CD1c-positive myeloid dendritic cell (primary cell): Measurements from ENCODE around the gene HCAR2.
"Not testable (repeated sequence)": the region's sequence is repeated elsewhere in the genome, so short reads cannot be mapped to it uniquely, and the experiment has no call there.

ENCODE experiments used
- DNase-seq: peaks from one replicate; pipeline ENCODE4 v3.0.0-alpha.2; 2016; ENCODE audit errors: extremely low spot score

The HCAR2 gene

DNA sequence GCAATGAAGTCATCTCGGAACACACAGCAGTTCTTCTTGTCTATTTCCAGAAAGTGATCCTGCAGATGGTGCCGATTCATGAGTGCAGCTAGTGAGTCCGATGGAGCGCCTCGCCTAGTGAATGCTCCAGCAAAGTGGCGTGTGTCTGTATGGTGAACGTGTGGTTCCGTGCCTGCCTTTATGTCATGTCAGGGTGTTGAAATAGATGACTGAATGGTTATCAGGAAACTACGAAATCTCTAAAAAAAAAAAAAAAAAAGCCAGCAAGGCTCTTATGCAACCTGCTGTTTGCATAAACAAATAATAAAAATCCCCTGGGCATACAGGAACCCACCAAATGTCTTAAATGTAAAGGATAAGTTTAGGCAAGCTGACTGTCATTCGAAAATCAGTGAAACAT, 13.5 kb upstream of the HCAR2 start, which contains the start of gene HCAR3:
TSS of gene HCAR3 (minus strand) at position 154 of the 400 bp plus-strand sequence. CDS start at position 80, 74 bp downstream.
- DNase-seq: peak; percentile 91

GRCh38 chr12:122715211-122715610, 12.1 kb upstream of the HCAR2 start:
- DNase-seq: peak; percentile 89

DNA sequence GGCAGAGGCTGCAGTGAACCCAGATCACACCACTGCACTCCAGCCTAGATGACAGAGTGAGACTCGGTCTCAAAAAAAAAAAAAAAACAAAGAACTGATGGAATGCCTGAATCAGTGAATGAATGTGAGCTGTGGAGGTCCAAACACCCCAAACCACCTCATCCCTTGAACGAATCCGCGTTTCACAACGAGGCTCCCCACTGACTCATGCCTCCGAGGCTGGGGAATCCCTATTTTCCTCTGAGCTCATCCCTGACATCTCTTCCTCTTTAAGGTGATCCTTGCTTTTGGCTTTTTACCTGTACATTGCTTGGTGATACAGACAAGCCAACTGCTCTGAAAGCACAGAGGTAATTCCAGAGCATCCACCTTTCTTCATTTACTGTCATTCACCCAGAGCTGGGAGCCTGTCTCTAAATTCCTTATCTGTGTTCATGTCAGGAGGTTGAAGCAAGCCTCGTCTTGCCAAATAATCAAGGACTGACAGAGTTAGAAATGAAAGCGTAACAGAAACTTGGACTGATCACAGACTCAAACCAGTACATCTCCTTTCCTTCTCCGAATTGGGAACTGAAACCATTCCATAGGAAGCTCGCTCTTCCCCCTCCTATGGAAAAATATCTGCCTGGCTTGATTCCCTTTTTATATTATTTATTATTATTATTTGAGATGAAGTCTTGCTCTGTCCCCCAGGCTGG, 10.5 kb upstream of the HCAR2 start:
- DNase-seq: not testable (repeated sequence)

GRCh38 chr12:122711266-122711665, 8.1 kb upstream of the HCAR2 start:
- DNase-seq: peak; percentile 79

GRCh38 chr12:122710341-122710740, 7.2 kb upstream of the HCAR2 start:
- not testable (repeated sequence) for DNase-seq

DNA sequence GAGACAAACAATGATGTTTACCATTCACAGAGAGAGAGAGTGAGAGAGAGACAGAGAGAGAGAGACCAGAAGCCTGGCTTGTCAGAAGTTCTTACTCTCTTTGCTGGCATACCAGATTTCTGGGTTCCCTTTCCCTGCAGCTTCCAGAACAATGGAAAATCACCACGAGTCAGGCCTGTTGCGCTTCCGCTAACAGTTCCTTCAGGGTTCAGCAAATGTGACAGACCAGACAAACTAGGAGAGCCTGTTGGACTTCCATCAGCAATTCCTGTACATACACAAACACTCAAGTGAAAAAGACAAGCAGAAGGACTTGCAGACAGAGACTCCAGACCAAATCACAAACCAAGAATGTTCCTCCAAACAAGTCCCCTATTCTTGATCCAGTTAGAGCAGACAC, 6.1 kb upstream of the HCAR2 start:
- not testable (repeated sequence) for DNase-seq

- DNase-seq: not testable (repeated sequence)
Observed at GRCh38 chr12:122703841-122704240, 684 bp upstream of the HCAR2 start.

DNA sequence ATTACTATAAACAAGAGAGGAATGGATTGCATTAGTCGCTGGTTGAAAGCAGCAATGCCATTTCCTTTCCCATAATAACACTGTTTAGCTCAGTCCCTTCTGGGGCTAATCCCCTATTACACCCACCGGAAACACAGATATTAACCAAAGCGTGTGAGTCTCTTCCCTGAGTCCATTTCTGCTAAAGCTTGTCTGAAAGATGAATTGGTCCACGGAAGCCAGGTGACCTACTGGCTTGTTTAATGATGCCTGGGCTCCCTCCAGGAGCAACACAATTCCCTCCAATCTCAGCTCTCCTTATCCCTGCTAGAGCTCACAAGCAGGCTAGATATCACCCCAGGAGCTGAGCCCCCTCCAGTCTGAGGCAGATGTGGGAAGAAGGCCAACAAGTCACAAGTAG, 1.7 kb downstream of the HCAR2 start:
- DNase-seq: not testable (repeated sequence)

DNA sequence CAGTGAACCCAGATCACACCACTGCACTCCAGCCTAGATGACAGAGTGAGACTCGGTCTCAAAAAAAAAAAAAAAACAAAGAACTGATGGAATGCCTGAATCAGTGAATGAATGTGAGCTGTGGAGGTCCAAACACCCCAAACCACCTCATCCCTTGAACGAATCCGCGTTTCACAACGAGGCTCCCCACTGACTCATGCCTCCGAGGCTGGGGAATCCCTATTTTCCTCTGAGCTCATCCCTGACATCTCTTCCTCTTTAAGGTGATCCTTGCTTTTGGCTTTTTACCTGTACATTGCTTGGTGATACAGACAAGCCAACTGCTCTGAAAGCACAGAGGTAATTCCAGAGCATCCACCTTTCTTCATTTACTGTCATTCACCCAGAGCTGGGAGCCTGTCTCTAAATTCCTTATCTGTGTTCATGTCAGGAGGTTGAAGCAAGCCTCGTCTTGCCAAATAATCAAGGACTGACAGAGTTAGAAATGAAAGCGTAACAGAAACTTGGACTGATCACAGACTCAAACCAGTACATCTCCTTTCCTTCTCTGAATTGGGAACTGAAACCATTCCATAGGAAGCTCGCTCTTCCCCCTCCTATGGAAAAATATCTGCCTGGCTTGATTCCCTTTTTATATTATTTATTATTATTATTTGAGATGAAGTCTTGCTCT, 3.0 kb downstream of the HCAR2 start:
- DNase-seq: not testable (repeated sequence)

DNA sequence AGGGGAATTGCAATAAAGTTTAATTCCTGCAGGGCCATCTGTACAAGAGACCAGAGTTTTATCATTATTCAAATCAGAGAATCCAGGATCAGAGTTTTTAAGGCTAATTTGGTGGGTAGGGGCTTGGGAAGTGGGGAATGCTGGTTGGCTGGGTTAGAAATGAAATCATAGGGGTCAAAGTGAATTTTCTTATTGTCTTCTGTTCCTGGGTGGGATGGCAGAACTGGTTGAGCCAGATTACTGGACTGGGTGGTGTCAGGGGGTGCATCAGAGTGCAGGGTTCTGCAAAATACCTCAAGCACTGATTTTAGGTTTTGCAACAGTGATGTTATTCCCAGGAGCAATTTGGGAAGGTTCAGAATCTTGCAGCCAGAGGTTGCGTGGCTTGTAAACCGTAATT, 6.2 kb downstream of the HCAR2 start:
- DNase-seq: not testable (repeated sequence)

DNA sequence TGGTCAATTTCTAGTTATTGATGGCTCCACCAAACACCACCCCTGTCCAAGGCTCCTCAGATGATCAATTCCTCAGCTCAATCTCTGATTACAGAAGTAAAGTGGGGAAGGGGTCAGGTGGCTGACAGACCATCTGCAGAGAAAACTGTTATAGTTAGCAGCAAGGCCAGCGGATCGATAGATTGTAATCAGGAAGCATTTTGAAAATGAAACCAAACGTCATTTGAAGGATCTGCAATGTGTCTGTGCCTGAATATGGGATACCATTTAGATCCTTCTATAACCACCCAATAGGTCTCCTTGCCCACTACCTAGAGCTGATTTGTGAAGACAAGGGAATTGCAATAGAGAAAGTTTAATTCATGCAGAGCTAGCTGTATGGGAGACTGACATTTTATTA, 11.6 kb downstream of the HCAR2 start:
- no peak for DNase-seq

GRCh38 chr12:122688291-122688690, 14.9 kb downstream of the HCAR2 start:
- DNase-seq: no peak

- DNase-seq: no peak
Observed at GRCh38 chr12:122687086-122687485, 16.1 kb downstream of the HCAR2 start.

GRCh38 chr12:122686538-122686937, 16.6 kb downstream of the HCAR2 start:
- no peak for DNase-seq

DNA sequence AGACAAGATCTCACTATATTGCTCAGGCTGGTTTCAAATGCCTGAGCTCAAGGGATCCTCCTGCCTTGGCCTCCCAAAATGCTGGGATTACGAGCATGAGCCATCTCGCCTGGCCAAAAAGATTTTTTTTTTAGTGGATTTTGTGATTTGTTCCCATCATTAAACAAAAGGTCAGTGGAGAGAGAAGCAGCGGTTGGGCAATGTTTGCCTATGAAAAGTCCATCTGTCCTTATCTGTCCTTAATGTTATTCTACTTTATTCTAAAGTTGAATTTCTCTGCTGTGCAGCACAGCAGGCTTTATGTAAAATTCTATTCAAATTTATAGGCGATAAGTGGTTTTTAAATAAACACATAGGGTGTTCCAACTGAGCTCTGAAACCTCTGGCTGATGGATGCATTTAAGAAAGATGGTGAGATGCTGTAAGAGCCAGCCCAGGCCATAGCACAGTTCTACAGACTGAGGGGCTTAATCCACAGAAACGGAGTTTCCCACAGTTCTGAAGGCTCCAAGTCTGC, 18.8 kb downstream of the HCAR2 start:
- no peak for DNase-seq

DNA sequence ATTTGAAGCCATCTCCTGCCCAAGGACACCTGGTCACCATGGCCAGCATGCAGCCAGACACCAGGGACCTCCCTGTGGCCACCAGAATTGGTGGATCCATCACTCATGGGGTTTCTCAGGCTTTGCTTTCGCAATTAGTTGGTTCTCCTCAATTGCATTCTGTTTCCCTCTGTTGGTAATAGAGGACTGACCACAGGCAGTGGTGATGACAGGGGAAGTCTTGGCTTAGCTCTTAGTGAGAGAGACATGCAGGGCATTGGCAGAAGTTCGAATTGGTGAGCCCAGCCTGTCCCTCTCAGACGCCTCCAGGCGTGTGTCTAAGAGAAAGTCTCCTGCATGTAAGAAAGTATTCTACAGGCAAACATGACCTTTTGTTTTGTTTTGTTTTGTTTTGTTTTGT, 21.3 kb downstream of the HCAR2 start:
- DNase-seq: peak; percentile 73

- not testable (repeated sequence) for DNase-seq
Observed at GRCh38 chr12:122680989-122681388, 22.2 kb downstream of the HCAR2 start.

GRCh38 chr12:122676781-122677180, 26.4 kb downstream of the HCAR2 start:
- DNase-seq: not testable (repeated sequence)

- DNase-seq: not testable (repeated sequence)
Observed at GRCh38 chr12:122676015-122676414, 27.1 kb downstream of the HCAR2 start.

GRCh38 chr12:122672515-122672914, 30.6 kb downstream of the HCAR2 start:
- DNase-seq: no peak

GRCh38 chr12:122669397-122670070, 33.6 kb downstream of the HCAR2 start:
- no peak for DNase-seq

DNA sequence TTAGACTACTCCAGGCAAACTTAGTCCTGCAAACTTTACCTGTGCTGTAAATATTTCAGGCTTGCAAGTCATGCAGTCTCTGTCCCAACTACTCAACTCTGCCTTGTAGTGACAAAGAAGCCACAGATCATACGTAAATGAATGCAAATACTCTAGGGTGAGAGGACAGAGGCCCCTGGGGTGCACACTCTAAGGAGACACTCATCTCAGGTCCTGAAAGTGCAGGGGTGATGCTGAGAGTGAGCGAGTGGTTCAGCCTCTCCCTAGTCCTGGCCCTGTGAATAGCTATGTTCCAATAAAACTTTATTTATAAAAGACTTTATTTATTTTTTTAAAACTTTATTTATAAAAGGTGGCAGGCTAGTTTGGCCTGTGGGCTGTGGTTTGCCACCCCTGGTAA, 34.9 kb downstream of the HCAR2 start:
- DNase-seq: no peak
